HepG2 (cell line): ENCODE results near the gene PCIF1. TPM values are rescaled to one million over a fixed set of nuclear protein-coding genes. Genes with fewer than 3 reads are reported as not detected.
A peak's percentile ranks its signal among the peaks of the same experiment; 100 is the strongest.

Experiments
- ATAC-seq: fragments of 200-7000 bp; cut with Tn5 transposase; 3 replicates; pipeline ENCODE4 v1.9.1; 2020; ENCODE audit warnings: mild to moderate bottlenecking, moderate library complexity
- BruUV-seq: library from RNA; stranded (reverse); fragments of 400-500 nt; replicated peaks from 2 replicates; lab custom pipeline; 2021; lab: Mats Ljungman, UMichigan
- CTCF ChIA-PET: fragments of 300-600 bp; formaldehyde crosslinking; extraction: SDS; loops from one replicate; lab custom pipeline; 2021; ENCODE audit warnings: low total read pairs, inconsistent platforms, low intra/inter-chr PET ratio; lab: Yijun Ruan, JAX
- POLR2A ChIA-PET: fragments of 350-600 bp; sonication (Branson Sonifier 250); formaldehyde crosslinking; loops from one replicate; lab custom pipeline; 2020; ENCODE audit warnings: antibody characterized with exemption, inconsistent platforms; lab: Yijun Ruan, JAX
- DNase-seq: peaks from one replicate; pipeline ENCODE4 v3.0.0-alpha.2; 2015; ENCODE audit warnings: low spot score
- FAIRE-seq: peaks from 3 replicates; lab custom pipeline; 2011; peaks lifted over from hg19 to GRCh38; lab: Jason Lieb, UNC
- H2AFZ ChIP-seq: one replicate; pipeline ENCODE4 v1.6.1; 2011; ENCODE audit warnings: low read length, inconsistent platforms
- H3K27ac ChIP-seq: fragments of 300-600 bp; 3 replicates; pipeline ENCODE4 v1.8.0; 2011; ENCODE audit warnings: mixed run types, mild to moderate bottlenecking, mixed read lengths, low read length, inconsistent platforms; ENCODE audit not compliant: insufficient read depth; ENCODE audit errors: extremely low read length
- H3K27me3 ChIP-seq, 2 experiments: fragments of 200-600 bp in 1 of 2; 2 replicates in 1 of 2; 3 replicates in 1 of 2; pipeline versions ENCODE4 v1.6.0 to v1.8.0; 2011; ENCODE audit warnings: low read length in 2 of 2, mild to moderate bottlenecking in 2 of 2, moderate library complexity in 2 of 2, inconsistent platforms in 1 of 2; ENCODE audit not compliant: insufficient read depth in 2 of 2, control insufficient read depth in 1 of 2
- H3K36me3 ChIP-seq, 2 experiments: fragments of 200-600 bp in 1 of 2; replicated peaks in 1 of 2; 2 replicates in 1 of 2; 3 replicates in 1 of 2; pipeline versions ENCODE4 v1.5.1 to v1.8.0; 2011; ENCODE audit warnings: low read length in 2 of 2, inconsistent platforms in 1 of 2; ENCODE audit not compliant: insufficient read depth in 2 of 2, control insufficient read depth in 1 of 2
- H3K4me1 ChIP-seq: 2 replicates; pipeline ENCODE4 v1.5.1; 2012; ENCODE audit warnings: low read length, inconsistent platforms; ENCODE audit not compliant: insufficient read depth
- H3K4me2 ChIP-seq: 2 replicates; pipeline ENCODE4 v1.6.0; 2011; ENCODE audit warnings: low read depth, low read length, inconsistent platforms
- H3K4me3 ChIP-seq, 3 experiments: fragments of 200-600 bp in 1 of 3; sonication (generic), shearing (Covaris generic) in 1 of 3; replicated peaks in 1 of 3; 2 replicates each; pipeline ENCODE4 v1.5.1; 2011 to 2016; ENCODE audit warnings: low read length in 3 of 3, inconsistent platforms in 2 of 3, low read depth in 2 of 3, mild to moderate bottlenecking in 2 of 3, control low read depth in 1 of 3, mixed read lengths in 1 of 3; ENCODE audit not compliant: insufficient read depth in 1 of 3
- H3K79me2 ChIP-seq: one replicate; pipeline ENCODE4 v1.6.1; 2011; ENCODE audit warnings: low read length, inconsistent platforms; ENCODE audit not compliant: insufficient read depth
- H3K9ac ChIP-seq: 2 replicates; pipeline ENCODE4 v1.6.0; 2011; ENCODE audit warnings: mild to moderate bottlenecking, low read depth, low read length, inconsistent platforms; ENCODE audit not compliant: insufficient read depth
- H3K9me3 ChIP-seq: 2 replicates; pipeline ENCODE4 v1.5.1; 2012; ENCODE audit warnings: mild to moderate bottlenecking, low read length
- H4K20me1 ChIP-seq: 2 replicates; pipeline ENCODE4 v1.6.0; 2011; ENCODE audit warnings: inconsistent platforms, mild to moderate bottlenecking, low read length, moderate library complexity; ENCODE audit not compliant: insufficient read depth
- CAMTA2 ChIP-seq: sonication (generic); formaldehyde crosslinking; IDR thresholded peaks from 2 replicates; pipeline ENCODE4 v1.4.0; 2020; ENCODE audit warnings: mild to moderate bottlenecking, missing genetic modification reagents, borderline replicate concordance
- CCDC6 ChIP-seq: sonication (generic); formaldehyde crosslinking; IDR thresholded peaks from 2 replicates; pipeline ENCODE4 v1.8.1; 2022; ENCODE audit warnings: mild to moderate bottlenecking, missing genetic modification reagents, moderate library complexity
- GABPB1 ChIP-seq: IDR thresholded peaks from 2 replicates; pipeline ENCODE4 v1.6.1; 2016; ENCODE audit warnings: mild to moderate bottlenecking, missing genetic modification reagents, moderate library complexity, missing compliant biosample characterization
- HOXA7 ChIP-seq: sonication (generic); formaldehyde crosslinking; IDR thresholded peaks from 2 replicates; pipeline ENCODE4 v1.8.1; 2022; ENCODE audit warnings: mild to moderate bottlenecking, missing genetic modification reagents, moderate library complexity
- KLF9 ChIP-seq: IDR thresholded peaks from 2 replicates; pipeline ENCODE4 v1.6.1; 2016; ENCODE audit warnings: low read depth
- MAFK ChIP-seq, 2 experiments: IDR thresholded peaks in 1 of 2; conservative IDR thresholded peaks in 1 of 2; 2 replicates each; pipeline ENCODE4 v1.6.1; 2011; ENCODE audit warnings: improper control_type of control experiment in 2 of 2, low read length in 2 of 2
- MXD1 ChIP-seq: sonication (generic); formaldehyde crosslinking; IDR thresholded peaks from 2 replicates; pipeline ENCODE4 v1.4.0; 2020; ENCODE audit warnings: mild to moderate bottlenecking, missing genetic modification reagents
- RBFOX2 ChIP-seq: fragments of 200-400 bp; formaldehyde crosslinking; IDR thresholded peaks from 2 replicates; pipeline ENCODE4 v1.6.1; 2017; ENCODE audit warnings: low read depth, mild to moderate bottlenecking, low read length
- ZBTB8A ChIP-seq: sonication (generic); formaldehyde crosslinking; IDR thresholded peaks from 2 replicates; pipeline ENCODE4 v1.4.0; 2020; ENCODE audit warnings: mild to moderate bottlenecking, low read depth, missing genetic modification reagents, borderline replicate concordance
- ZNF30 ChIP-seq: sonication (generic); formaldehyde crosslinking; IDR thresholded peaks from 2 replicates; pipeline ENCODE4 v1.5.0; 2020; ENCODE audit warnings: mild to moderate bottlenecking, missing genetic modification reagents
- ZNF414 ChIP-seq: sonication (generic); formaldehyde crosslinking; IDR thresholded peaks from 2 replicates; pipeline ENCODE4 v1.5.0; 2020; ENCODE audit warnings: missing genetic modification reagents
- ZNF674 ChIP-seq: sonication (generic); formaldehyde crosslinking; IDR thresholded peaks from 2 replicates; pipeline ENCODE4 v1.5.0; 2020; ENCODE audit warnings: low read depth, mild to moderate bottlenecking, missing genetic modification reagents
- ZNF747 ChIP-seq: sonication (generic); formaldehyde crosslinking; IDR thresholded peaks from 2 replicates; pipeline ENCODE4 v1.8.1; 2023; ENCODE audit warnings: missing genetic modification reagents, mild to moderate bottlenecking, borderline replicate concordance
- WGBS: methylation state at CpG from one replicate; pipeline ENCODE4 v1.1.6; 2017; ENCODE audit warnings: low lambda C conversion rate; 5-methylcytosine and 5-hydroxymethylcytosine counted together
- in situ Hi-C: cut with HindIII; loops from 2 replicates; pipeline ENCODE4 v1.10.0; 2017; ENCODE audit warnings: low pct_unique_long_range_greater_than_20kb; ENCODE audit not compliant: extremely low pct_ligation_motif_present
- intact Hi-C: fragments of 100-400 bp; cut with micrococcal nuclease; formaldehyde crosslinking; loops from one replicate; pipeline ENCODE4 v1.10.0; 2022; ENCODE audit not compliant: unreplicated experiment
- polyA plus RNA-seq, 8 experiments: library from polyadenylated mRNA; depleted of rRNA in 3 of 8; stranded (reverse) in 7 of 8; unstranded in 1 of 8; fragments of >200 nt; fragmentation: Illumina TruSeq in 4 of 8; extraction: Trizol in 4 of 8; gene quantifications; 2 replicates each; pipeline versions ENCODE4 v1.2.1 to v1.2.3, GENCODE V29; 2011 to 2016; ENCODE audit warnings: low read depth in 4 of 8, missing spikeins in 1 of 8, mixed read lengths in 1 of 8; ENCODE audit not compliant: insufficient read depth in 1 of 8
- total RNA-seq, 5 experiments: library from RNA; depleted of rRNA; stranded (reverse); fragments of >200 nt; fragmentation: Illumina TruSeq; extraction: Trizol; gene quantifications; 2 replicates each; pipeline ENCODE4 v1.2.3, GENCODE V29; 2016; ENCODE audit warnings: low read depth in 1 of 5
- TF ChIP-seq, protein P1 (sequence below): sonication (generic); formaldehyde crosslinking; IDR thresholded peaks from 2 replicates; pipeline ENCODE4 v1.8.0; 2022; ENCODE audit warnings: missing genetic modification reagents, mild to moderate bottlenecking, borderline replicate concordance

The PCIF1 gene
- total and polyA plus RNA-seq, 2 of the 13 experiments (the other 11 are each of a cell fraction or from before 2014, with no cell fraction given), result 20.9 to 24.4 TPM

DNA sequence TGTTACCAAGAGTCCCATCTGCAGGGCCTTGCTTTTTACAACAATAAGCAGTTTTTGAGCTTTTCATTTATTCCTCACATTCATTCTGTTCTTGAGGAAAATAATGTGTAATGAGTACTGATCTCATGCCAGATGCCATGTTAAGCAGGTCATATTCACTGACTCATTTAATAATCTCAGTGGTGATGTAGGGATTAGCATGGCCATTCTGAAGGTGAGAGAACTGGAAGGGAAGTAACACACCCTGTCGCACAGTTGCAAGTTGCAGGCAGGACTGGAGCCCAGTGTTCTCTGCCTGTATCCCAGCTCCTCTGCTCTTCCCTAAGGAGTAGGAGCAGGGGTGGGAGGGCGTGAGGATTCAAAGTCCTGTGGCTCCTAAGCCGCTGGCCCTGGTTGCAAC lies 5.6 kb downstream of the PCIF1 start:
- no peaks in the 10 kb centered on the region for H3K9me3 ChIP-seq
- no peak for ATAC-seq
- BruUV-seq, result no TSS peak
- no peak overlapping the region for H2AFZ ChIP-seq
- DNase-seq, result no peak
- H3K4me2 ChIP-seq, result no peak overlapping the region
- H3K79me2 ChIP-seq, result peaks cover 15% of the 10 kb centered on the region
- H4K20me1 ChIP-seq, result no peaks in the 10 kb centered on the region
- peaks cover 63 to 66% of the 10 kb centered on the region in 2 experiments for H3K36me3 ChIP-seq
- intact Hi-C loops (no loop called here), in situ Hi-C loops (no loop called here)
- H3K27me3 ChIP-seq, result no peaks in the 10 kb centered on the region; a peak in 1 of 5 replicates
- ChIA-PET POLR2A (interaction anchor here (0.7 to 1.4 kb wide), 3 partner anchors 9 to 20 kb away, joined by 3 read pairs; no protein-coding TSS in a partner anchor), CTCF (no interaction called here)
- WGBS, result 97% methylated on average over 3 of the region's 3 CpGs
- no peak for TF ChIP-seq KLF9 (CRISPR knock-in tag)
- 0 out of 4 replicates have a peak, but pooled peaks of 1 of the 2 experiments have one; percentile 8 for TF ChIP-seq MAFK (conservative IDR thresholded peaks at IDR 0.05 in 1 of 2, IDR thresholded peaks at IDR 0.05 in 1 of 2; ENCODE audit: low read length in 2 of 2)
- peaks cover 16% of the 10 kb centered on the region for H3K4me1 ChIP-seq
- no peak for FAIRE-seq
- H3K9ac ChIP-seq, result no peak overlapping the region
- no peak overlapping the region for H3K27ac ChIP-seq
- H3K4me3 ChIP-seq, result no peak overlapping the region

- Histone ChIP-seq H3K79me2 (peaks cover 12% of the 10 kb centered on the region), H3K4me3 (no peak overlapping the region), H3K27ac (no peak overlapping the region), H2AFZ (no peak overlapping the region), H3K36me3 (peaks cover 67 to 71% of the 10 kb centered on the region in 2 experiments), H4K20me1 (no peaks in the 10 kb centered on the region), H3K9ac (no peak overlapping the region), H3K9me3 (no peaks in the 10 kb centered on the region), H3K4me1 (peaks cover 19% of the 10 kb centered on the region), H3K4me2 (no peak overlapping the region), H3K27me3 (no peaks in the 10 kb centered on the region; a peak in 1 of 5 replicates)
- in situ Hi-C loops, result no loop called here
- intact Hi-C loops, result no loop called here
- CTCF ChIA-PET, result no interaction called here
- BruUV-seq, result no TSS peak
- WGBS, result 96% methylated on average over 13 of the region's 13 CpGs
- FAIRE-seq (no peak), DNase-seq (no peak), ATAC-seq (no peak)
- POLR2A ChIA-PET, result interaction anchor here (0.7 to 1.4 kb wide), 3 partner anchors 9 to 20 kb away, joined by 3 read pairs; no protein-coding TSS in a partner anchor
- TF ChIP-seq CAMTA2 (CRISPR knock-in tag), result no peak
- TF ChIP-seq ZNF30 (CRISPR knock-in tag), result no peak
- TF ChIP-seq ZBTB8A (CRISPR knock-in tag), result no peak
- TF ChIP-seq HOXA7 (CRISPR knock-in tag), result no peak
- TF ChIP-seq MXD1 (CRISPR knock-in tag), result no peak
- no peak for TF ChIP-seq ZNF747 (CRISPR knock-in tag)
- no peak for TF ChIP-seq ZNF414
- TF ChIP-seq CCDC6 (CRISPR knock-in tag), result no peak
- peak; percentile 51; the same call in 1 of the 2 replicates for TF ChIP-seq RBFOX2
- TF ChIP-seq ZNF674, result no peak
- TF ChIP-seq, protein P1, sequence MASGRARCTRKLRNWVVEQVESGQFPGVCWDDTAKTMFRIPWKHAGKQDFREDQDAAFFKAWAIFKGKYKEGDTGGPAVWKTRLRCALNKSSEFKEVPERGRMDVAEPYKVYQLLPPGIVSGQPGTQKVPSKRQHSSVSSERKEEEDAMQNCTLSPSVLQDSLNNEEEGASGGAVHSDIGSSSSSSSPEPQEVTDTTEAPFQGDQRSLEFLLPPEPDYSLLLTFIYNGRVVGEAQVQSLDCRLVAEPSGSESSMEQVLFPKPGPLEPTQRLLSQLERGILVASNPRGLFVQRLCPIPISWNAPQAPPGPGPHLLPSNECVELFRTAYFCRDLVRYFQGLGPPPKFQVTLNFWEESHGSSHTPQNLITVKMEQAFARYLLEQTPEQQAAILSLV (CRISPR knock-in tag), result no peak
- no peak for TF ChIP-seq GABPB1
Measured at GRCh38 chr20:45940469-45940868, 6.0 kb downstream of the PCIF1 start.
